ENCODE results near the gene ANGPTL2.

- no peak for TF ChIP-seq GABPA (IDR thresholded peaks at IDR 0.05 in 1 of 2, conservative IDR thresholded peaks at IDR 0.05 in 1 of 2)
- TF ChIP-seq, protein P1, sequence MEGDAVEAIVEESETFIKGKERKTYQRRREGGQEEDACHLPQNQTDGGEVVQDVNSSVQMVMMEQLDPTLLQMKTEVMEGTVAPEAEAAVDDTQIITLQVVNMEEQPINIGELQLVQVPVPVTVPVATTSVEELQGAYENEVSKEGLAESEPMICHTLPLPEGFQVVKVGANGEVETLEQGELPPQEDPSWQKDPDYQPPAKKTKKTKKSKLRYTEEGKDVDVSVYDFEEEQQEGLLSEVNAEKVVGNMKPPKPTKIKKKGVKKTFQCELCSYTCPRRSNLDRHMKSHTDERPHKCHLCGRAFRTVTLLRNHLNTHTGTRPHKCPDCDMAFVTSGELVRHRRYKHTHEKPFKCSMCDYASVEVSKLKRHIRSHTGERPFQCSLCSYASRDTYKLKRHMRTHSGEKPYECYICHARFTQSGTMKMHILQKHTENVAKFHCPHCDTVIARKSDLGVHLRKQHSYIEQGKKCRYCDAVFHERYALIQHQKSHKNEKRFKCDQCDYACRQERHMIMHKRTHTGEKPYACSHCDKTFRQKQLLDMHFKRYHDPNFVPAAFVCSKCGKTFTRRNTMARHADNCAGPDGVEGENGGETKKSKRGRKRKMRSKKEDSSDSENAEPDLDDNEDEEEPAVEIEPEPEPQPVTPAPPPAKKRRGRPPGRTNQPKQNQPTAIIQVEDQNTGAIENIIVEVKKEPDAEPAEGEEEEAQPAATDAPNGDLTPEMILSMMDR (IDR thresholded peaks at IDR 0.05; ENCODE audit: low read depth, low read length, missing input control) = no peak
- no peak for TF ChIP-seq HNF4A (conservative IDR thresholded peaks at IDR 0.05)
- TF ChIP-seq REST (IDR thresholded peaks at IDR 0.05) = no peak
- TF ChIP-seq RAD21 (IDR thresholded peaks at IDR 0.05) = no peak
- TF ChIP-seq RXRA (IDR thresholded peaks at IDR 0.05) = no peak
- TF ChIP-seq SP1 (IDR thresholded peaks at IDR 0.05) = no peak
These were observed 31.6 kb upstream of the ANGPTL2 start for GRCh38 chr9:127154003-127154389.
